ENCODE results near the gene NPAS3.

NPAS3 gene

GRCh38 chr14:33198684-33199083 lies 260.0 kb downstream of the NPAS3 start:
- Histone ChIP-seq H3K9ac (ENCODE audit: insufficient read length) (no peak overlapping the region), H3K9me3 (ENCODE audit: low read depth, low read length) (no peaks in the 10 kb centered on the region)

GRCh38 chr14:33201116-33201515 lies 262.4 kb downstream of the NPAS3 start:
- DNase-seq (ENCODE audit: low read depth, low spot score), result no peak
- Histone ChIP-seq H3K27ac (no peak overlapping the region), H3K4me3 (no peak overlapping the region), H3K9me3 (ENCODE audit: low read depth, low read length) (no peaks in the 10 kb centered on the region), H3K36me3 (ENCODE audit: insufficient read depth, low read length) (no peaks in the 10 kb centered on the region), H3K9ac (ENCODE audit: insufficient read length) (no peak overlapping the region)
- no peak for TF ChIP-seq EZH2 (IDR thresholded peaks at IDR 0.05)
- no peak for TF ChIP-seq FOXP2 (optimal IDR thresholded peaks at IDR 0.05; ENCODE audit: control extremely low read depth, extremely low read length, insufficient read depth)
- no peak for TF ChIP-seq POLR2AphosphoS5 (IDR thresholded peaks at IDR 0.05; ENCODE audit: borderline replicate concordance, low read depth, low read length)

More at GRCh38 chr14:33198684-33199083, 260.0 kb downstream of the NPAS3 start:
- no peaks in the 10 kb centered on the region for H3K36me3 ChIP-seq (ENCODE audit: insufficient read depth, low read length)
- no peak overlapping the region for H3K27ac ChIP-seq
- no peak for TF ChIP-seq EZH2 (IDR thresholded peaks at IDR 0.05)
- no peak for TF ChIP-seq POLR2AphosphoS5 (IDR thresholded peaks at IDR 0.05; ENCODE audit: borderline replicate concordance, low read depth, low read length)
- TF ChIP-seq FOXP2 (optimal IDR thresholded peaks at IDR 0.05; ENCODE audit: control extremely low read depth, extremely low read length, insufficient read depth), result no peak
- no peak for DNase-seq (ENCODE audit: low read depth, low spot score)
- H3K4me3 ChIP-seq, result no peak overlapping the region

GRCh38 chr14:33206981-33207380 lies 268.3 kb downstream of the NPAS3 start:
- Histone ChIP-seq H3K9me3 (ENCODE audit: low read depth, low read length) (no peaks in the 10 kb centered on the region), H3K4me3 (no peak overlapping the region), H3K27ac (no peak overlapping the region), H3K9ac (ENCODE audit: insufficient read length) (no peak overlapping the region), H3K36me3 (ENCODE audit: insufficient read depth, low read length) (no peaks in the 10 kb centered on the region)
- no peak for DNase-seq (ENCODE audit: low read depth, low spot score)
- no peak for TF ChIP-seq FOXP2 (optimal IDR thresholded peaks at IDR 0.05; ENCODE audit: control extremely low read depth, extremely low read length, insufficient read depth)
- TF ChIP-seq EZH2 (IDR thresholded peaks at IDR 0.05), result no peak
- TF ChIP-seq POLR2AphosphoS5 (IDR thresholded peaks at IDR 0.05; ENCODE audit: borderline replicate concordance, low read depth, low read length), result no peak

- H3K27ac ChIP-seq, result no peak overlapping the region
- TF ChIP-seq POLR2AphosphoS5 (IDR thresholded peaks at IDR 0.05; ENCODE audit: borderline replicate concordance, low read depth, low read length) (no peak), EZH2 (IDR thresholded peaks at IDR 0.05) (no peak), FOXP2 (optimal IDR thresholded peaks at IDR 0.05; ENCODE audit: control extremely low read depth, extremely low read length, insufficient read depth) (no peak)
- no peaks in the 10 kb centered on the region for H3K36me3 ChIP-seq (ENCODE audit: insufficient read depth, low read length)
- DNase-seq (ENCODE audit: low read depth, low spot score), result no peak
- H3K9me3 ChIP-seq (ENCODE audit: low read depth, low read length), result no peaks in the 10 kb centered on the region
- H3K4me3 ChIP-seq, result no peak overlapping the region
- H3K9ac ChIP-seq (ENCODE audit: insufficient read length), result no peak overlapping the region
Observed at GRCh38 chr14:33207467-33208017, 268.9 kb downstream of the NPAS3 start.

- DNase-seq (ENCODE audit: low read depth, low spot score), result no peak
- TF ChIP-seq EZH2 (IDR thresholded peaks at IDR 0.05) (no peak), FOXP2 (optimal IDR thresholded peaks at IDR 0.05; ENCODE audit: control extremely low read depth, extremely low read length, insufficient read depth) (no peak), POLR2AphosphoS5 (IDR thresholded peaks at IDR 0.05; ENCODE audit: borderline replicate concordance, low read depth, low read length) (no peak)
Observed at GRCh38 chr14:33210311-33210710, 271.6 kb downstream of the NPAS3 start.

GRCh38 chr14:33218026-33218425 lies 279.3 kb downstream of the NPAS3 start:
- Histone ChIP-seq H3K36me3 (ENCODE audit: insufficient read depth, low read length) (no peaks in the 10 kb centered on the region), H3K9me3 (ENCODE audit: low read depth, low read length) (no peaks in the 10 kb centered on the region), H3K27ac (no peak overlapping the region), H3K9ac (ENCODE audit: insufficient read length) (no peak overlapping the region), H3K4me3 (no peak overlapping the region)
- TF ChIP-seq POLR2AphosphoS5 (IDR thresholded peaks at IDR 0.05; ENCODE audit: borderline replicate concordance, low read depth, low read length) (no peak), EZH2 (IDR thresholded peaks at IDR 0.05) (no peak), FOXP2 (optimal IDR thresholded peaks at IDR 0.05; ENCODE audit: control extremely low read depth, extremely low read length, insufficient read depth) (no peak)
- no peak for DNase-seq (ENCODE audit: low read depth, low spot score)

More at GRCh38 chr14:33210311-33210710, 271.6 kb downstream of the NPAS3 start:
- H3K9ac ChIP-seq (ENCODE audit: insufficient read length), result no peak overlapping the region
- no peak overlapping the region for H3K27ac ChIP-seq
- no peak overlapping the region for H3K4me3 ChIP-seq
- H3K36me3 ChIP-seq (ENCODE audit: insufficient read depth, low read length), result no peaks in the 10 kb centered on the region
- no peaks in the 10 kb centered on the region for H3K9me3 ChIP-seq (ENCODE audit: low read depth, low read length)

GRCh38 chr14:33219957-33220356 lies 281.3 kb downstream of the NPAS3 start:
- no peak overlapping the region for H3K27ac ChIP-seq
- DNase-seq (ENCODE audit: low read depth, low spot score), result no peak
- no peaks in the 10 kb centered on the region for H3K36me3 ChIP-seq (ENCODE audit: insufficient read depth, low read length)
- H3K9ac ChIP-seq (ENCODE audit: insufficient read length), result no peak overlapping the region
- TF ChIP-seq EZH2 (IDR thresholded peaks at IDR 0.05) (no peak), FOXP2 (optimal IDR thresholded peaks at IDR 0.05; ENCODE audit: control extremely low read depth, extremely low read length, insufficient read depth) (no peak), POLR2AphosphoS5 (IDR thresholded peaks at IDR 0.05; ENCODE audit: borderline replicate concordance, low read depth, low read length) (no peak)
- H3K4me3 ChIP-seq, result no peak overlapping the region
- no peaks in the 10 kb centered on the region for H3K9me3 ChIP-seq (ENCODE audit: low read depth, low read length)

- no peak overlapping the region for H3K9ac ChIP-seq (ENCODE audit: insufficient read length)
- TF ChIP-seq FOXP2 (optimal IDR thresholded peaks at IDR 0.05; ENCODE audit: control extremely low read depth, extremely low read length, insufficient read depth), result no peak
- no peak for TF ChIP-seq POLR2AphosphoS5 (IDR thresholded peaks at IDR 0.05; ENCODE audit: borderline replicate concordance, low read depth, low read length)
- TF ChIP-seq EZH2 (IDR thresholded peaks at IDR 0.05), result no peak
- H3K36me3 ChIP-seq (ENCODE audit: insufficient read depth, low read length), result no peaks in the 10 kb centered on the region
- H3K9me3 ChIP-seq (ENCODE audit: low read depth, low read length), result no peaks in the 10 kb centered on the region
- H3K27ac ChIP-seq, result no peak overlapping the region
- H3K4me3 ChIP-seq, result peak overlapping the region; percentile 30
- no peak for DNase-seq (ENCODE audit: low read depth, low spot score)
Observed at GRCh38 chr14:33229269-33229929, 290.7 kb downstream of the NPAS3 start.
